HL-60 (cell line): ENCODE results near the gene ADGRB2.

ENCODE experiments used
- POLR2AphosphoS5 ChIP-seq: IDR thresholded peaks from 2 replicates; pipeline ENCODE4 v1.6.1; 2012; ENCODE audit warnings: low read depth
- SPI1 ChIP-seq: IDR thresholded peaks from 2 replicates; pipeline ENCODE4 v1.6.1; 2012; ENCODE audit warnings: low read depth, mild to moderate bottlenecking, borderline replicate concordance
- TF ChIP-seq, protein P1 (sequence below): IDR thresholded peaks from one replicate; pipeline ENCODE4 v1.5.1; 2011; ENCODE audit warnings: low read length, control low read depth, inconsistent platforms; ENCODE audit not compliant: insufficient read depth
- TF ChIP-seq, protein P2 (sequence below): IDR thresholded peaks from 2 replicates; pipeline ENCODE4 v1.6.1; 2012; ENCODE audit warnings: low read depth; ENCODE audit not compliant: insufficient replicate concordance

DNA sequence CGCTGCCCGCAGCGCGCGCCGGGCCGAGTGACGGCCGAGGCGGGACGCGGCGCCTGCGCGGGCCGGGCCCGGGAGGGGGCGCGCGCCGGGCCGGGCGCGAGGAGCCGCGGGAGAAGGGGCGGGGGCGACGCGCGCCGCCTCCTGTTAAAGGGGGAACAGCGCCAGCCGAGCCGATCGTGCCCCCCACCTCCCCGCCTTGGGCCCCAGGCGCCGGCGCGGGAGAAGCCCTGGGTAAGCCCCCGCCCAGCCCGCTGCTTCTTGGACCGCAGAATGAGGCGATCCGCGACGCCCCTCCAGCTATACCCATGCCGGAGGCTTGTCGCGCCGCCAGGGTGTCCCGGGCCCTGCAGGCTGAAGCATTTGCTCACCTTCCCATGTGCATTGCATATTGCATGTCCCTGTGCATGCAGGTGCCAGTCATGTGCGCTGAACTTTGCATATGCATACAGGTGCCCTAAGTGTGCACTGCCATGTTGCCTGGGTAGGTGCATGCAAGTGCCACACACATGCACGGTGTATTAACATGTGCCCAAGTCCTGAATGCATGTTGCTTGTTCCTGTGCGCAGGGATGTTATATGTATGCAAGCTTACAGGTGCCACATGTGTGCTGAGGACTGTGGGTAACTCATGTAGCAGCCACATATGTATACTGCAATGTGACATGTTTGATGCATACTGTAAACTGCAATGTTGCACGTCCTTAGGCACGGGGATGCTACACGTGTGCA is at the start of gene ADGRB2:
- TF ChIP-seq, protein P1, sequence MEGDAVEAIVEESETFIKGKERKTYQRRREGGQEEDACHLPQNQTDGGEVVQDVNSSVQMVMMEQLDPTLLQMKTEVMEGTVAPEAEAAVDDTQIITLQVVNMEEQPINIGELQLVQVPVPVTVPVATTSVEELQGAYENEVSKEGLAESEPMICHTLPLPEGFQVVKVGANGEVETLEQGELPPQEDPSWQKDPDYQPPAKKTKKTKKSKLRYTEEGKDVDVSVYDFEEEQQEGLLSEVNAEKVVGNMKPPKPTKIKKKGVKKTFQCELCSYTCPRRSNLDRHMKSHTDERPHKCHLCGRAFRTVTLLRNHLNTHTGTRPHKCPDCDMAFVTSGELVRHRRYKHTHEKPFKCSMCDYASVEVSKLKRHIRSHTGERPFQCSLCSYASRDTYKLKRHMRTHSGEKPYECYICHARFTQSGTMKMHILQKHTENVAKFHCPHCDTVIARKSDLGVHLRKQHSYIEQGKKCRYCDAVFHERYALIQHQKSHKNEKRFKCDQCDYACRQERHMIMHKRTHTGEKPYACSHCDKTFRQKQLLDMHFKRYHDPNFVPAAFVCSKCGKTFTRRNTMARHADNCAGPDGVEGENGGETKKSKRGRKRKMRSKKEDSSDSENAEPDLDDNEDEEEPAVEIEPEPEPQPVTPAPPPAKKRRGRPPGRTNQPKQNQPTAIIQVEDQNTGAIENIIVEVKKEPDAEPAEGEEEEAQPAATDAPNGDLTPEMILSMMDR = no peak
- TF ChIP-seq SPI1 (no peak), POLR2AphosphoS5 (no peak)
- TF ChIP-seq, protein P2, sequence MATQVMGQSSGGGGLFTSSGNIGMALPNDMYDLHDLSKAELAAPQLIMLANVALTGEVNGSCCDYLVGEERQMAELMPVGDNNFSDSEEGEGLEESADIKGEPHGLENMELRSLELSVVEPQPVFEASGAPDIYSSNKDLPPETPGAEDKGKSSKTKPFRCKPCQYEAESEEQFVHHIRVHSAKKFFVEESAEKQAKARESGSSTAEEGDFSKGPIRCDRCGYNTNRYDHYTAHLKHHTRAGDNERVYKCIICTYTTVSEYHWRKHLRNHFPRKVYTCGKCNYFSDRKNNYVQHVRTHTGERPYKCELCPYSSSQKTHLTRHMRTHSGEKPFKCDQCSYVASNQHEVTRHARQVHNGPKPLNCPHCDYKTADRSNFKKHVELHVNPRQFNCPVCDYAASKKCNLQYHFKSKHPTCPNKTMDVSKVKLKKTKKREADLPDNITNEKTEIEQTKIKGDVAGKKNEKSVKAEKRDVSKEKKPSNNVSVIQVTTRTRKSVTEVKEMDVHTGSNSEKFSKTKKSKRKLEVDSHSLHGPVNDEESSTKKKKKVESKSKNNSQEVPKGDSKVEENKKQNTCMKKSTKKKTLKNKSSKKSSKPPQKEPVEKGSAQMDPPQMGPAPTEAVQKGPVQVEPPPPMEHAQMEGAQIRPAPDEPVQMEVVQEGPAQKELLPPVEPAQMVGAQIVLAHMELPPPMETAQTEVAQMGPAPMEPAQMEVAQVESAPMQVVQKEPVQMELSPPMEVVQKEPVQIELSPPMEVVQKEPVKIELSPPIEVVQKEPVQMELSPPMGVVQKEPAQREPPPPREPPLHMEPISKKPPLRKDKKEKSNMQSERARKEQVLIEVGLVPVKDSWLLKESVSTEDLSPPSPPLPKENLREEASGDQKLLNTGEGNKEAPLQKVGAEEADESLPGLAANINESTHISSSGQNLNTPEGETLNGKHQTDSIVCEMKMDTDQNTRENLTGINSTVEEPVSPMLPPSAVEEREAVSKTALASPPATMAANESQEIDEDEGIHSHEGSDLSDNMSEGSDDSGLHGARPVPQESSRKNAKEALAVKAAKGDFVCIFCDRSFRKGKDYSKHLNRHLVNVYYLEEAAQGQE = no peak
